Loucy (cell line): ENCODE measurements around the gene CYP46A1.

Source experiments
- EZH2phosphoT487 ChIP-seq: fragments of 200-600 bp; IDR thresholded peaks from 2 replicates; pipeline ENCODE4 v1.6.1; 2018; ENCODE audit warnings: antibody characterized with exemption, mild to moderate bottlenecking, moderate library complexity, borderline replicate concordance
- TF ChIP-seq, protein P1 (sequence below): fragments of 200-600 bp; sonication (generic); conservative IDR thresholded peaks from 2 replicates; pipeline ENCODE4 v1.5.1; 2014; ENCODE audit warnings: mild to moderate bottlenecking, antibody characterized with exemption, low read length

DNA sequence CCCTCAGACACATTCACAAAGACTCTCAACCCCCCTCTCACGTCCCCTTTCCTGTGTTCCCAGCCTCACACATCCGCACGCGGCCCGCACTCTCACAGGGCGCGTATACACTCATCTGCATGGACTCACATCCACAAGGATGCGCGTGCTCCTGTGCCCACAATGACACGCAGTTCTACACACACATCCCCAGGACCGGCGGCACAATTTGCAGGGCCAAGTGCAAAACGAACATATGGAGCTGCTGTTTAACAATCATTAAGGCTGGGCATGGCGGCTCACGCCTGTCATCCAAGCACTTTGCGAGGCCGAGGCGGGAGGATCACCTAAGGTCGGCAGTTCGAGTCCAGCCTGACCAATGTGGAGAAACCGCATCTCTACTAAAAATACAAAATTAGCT, 72.7 kb downstream of the CYP46A1 start:
- TF ChIP-seq, protein P1, sequence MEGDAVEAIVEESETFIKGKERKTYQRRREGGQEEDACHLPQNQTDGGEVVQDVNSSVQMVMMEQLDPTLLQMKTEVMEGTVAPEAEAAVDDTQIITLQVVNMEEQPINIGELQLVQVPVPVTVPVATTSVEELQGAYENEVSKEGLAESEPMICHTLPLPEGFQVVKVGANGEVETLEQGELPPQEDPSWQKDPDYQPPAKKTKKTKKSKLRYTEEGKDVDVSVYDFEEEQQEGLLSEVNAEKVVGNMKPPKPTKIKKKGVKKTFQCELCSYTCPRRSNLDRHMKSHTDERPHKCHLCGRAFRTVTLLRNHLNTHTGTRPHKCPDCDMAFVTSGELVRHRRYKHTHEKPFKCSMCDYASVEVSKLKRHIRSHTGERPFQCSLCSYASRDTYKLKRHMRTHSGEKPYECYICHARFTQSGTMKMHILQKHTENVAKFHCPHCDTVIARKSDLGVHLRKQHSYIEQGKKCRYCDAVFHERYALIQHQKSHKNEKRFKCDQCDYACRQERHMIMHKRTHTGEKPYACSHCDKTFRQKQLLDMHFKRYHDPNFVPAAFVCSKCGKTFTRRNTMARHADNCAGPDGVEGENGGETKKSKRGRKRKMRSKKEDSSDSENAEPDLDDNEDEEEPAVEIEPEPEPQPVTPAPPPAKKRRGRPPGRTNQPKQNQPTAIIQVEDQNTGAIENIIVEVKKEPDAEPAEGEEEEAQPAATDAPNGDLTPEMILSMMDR = no peak
- no peak for TF ChIP-seq EZH2phosphoT487
